OCI-LY3 (cell line): ENCODE results near the gene GRIN2A.

ENCODE experiments used
- H2AFZ ChIP-seq: fragments of 200-600, 300-600 bp; shearing (Covaris generic); 2 replicates; pipeline ENCODE4 v1.6.0; 2014; ENCODE audit warnings: antibody characterized with exemption, low read depth, low read length
- H3K27ac ChIP-seq: fragments of 200-600, 300-600 bp; sonication (generic); 2 replicates; pipeline ENCODE4 v1.5.1; 2014; ENCODE audit warnings: mild to moderate bottlenecking, low read length, moderate library complexity, mixed read lengths
- H3K27me3 ChIP-seq: fragments of 200-600, 300-600 bp; sonication (generic); 2 replicates; pipeline ENCODE4 v1.6.1; 2014; ENCODE audit warnings: low read depth, low read length, mixed read lengths
- H3K36me3 ChIP-seq: fragments of 200-600, 300-600 bp; sonication (generic); replicated peaks from 2 replicates; pipeline ENCODE3; 2014; ENCODE audit warnings: low read depth, low read length, mixed read lengths
- H3K4me1 ChIP-seq: fragments of 300-600, 200-600 bp; sonication (generic); 2 replicates; pipeline ENCODE4 v1.6.1; 2014; ENCODE audit warnings: low read length, mixed read lengths
- H3K4me2 ChIP-seq: fragments of 200-600, 300-600 bp; sonication (generic); 2 replicates; pipeline ENCODE4 v1.6.1; 2014; ENCODE audit warnings: low read length, mixed read lengths
- H3K4me3 ChIP-seq: fragments of 300-600, 200-600 bp; sonication (generic); 2 replicates; pipeline ENCODE4 v1.5.1; 2014; ENCODE audit warnings: antibody characterized with exemption, mild to moderate bottlenecking, low read length, moderate library complexity
- H3K79me2 ChIP-seq: fragments of 300-600, 200-600 bp; shearing (Covaris generic); 2 replicates; pipeline ENCODE4 v1.6.1; 2014; ENCODE audit warnings: mild to moderate bottlenecking, low read length, mixed read lengths
- H3K9ac ChIP-seq: fragments of 300-600, 200-600 bp; shearing (Covaris generic); 2 replicates; pipeline ENCODE4 v1.6.0; 2014; ENCODE audit warnings: mild to moderate bottlenecking, low read length, moderate library complexity
- H3K9me3 ChIP-seq: fragments of 200-600, 300-600 bp; shearing (Covaris generic); 2 replicates; pipeline ENCODE4 v1.6.1; 2014; ENCODE audit warnings: low read length, mixed read lengths; ENCODE audit not compliant: insufficient read depth
- H4K20me1 ChIP-seq: fragments of 200-600, 300-600 bp; sonication (generic); 2 replicates; pipeline ENCODE4 v1.6.1; 2016; ENCODE audit warnings: low read length, mixed read lengths; ENCODE audit not compliant: insufficient read depth
- CTCF ChIP-seq: fragments of 200-600, 300-600 bp; sonication (generic); IDR thresholded peaks from 2 replicates; pipeline ENCODE4 v1.5.1; 2014; ENCODE audit warnings: antibody characterized with exemption, low read length, low read depth
- EZH2phosphoT487 ChIP-seq: fragments of 200-600 bp; shearing (Covaris generic); IDR thresholded peaks from 2 replicates; pipeline ENCODE4 v1.6.1; 2018; ENCODE audit warnings: antibody characterized with exemption, mixed run types, low read depth

GRIN2A gene

GRCh38 chr16:9996221-9996620 is 186.0 kb downstream of the GRIN2A start:
- TF ChIP-seq EZH2phosphoT487 (no peak), CTCF (no peak)
- Histone ChIP-seq H3K27ac (no peak overlapping the region), H4K20me1 (no peaks in the 10 kb centered on the region), H3K79me2 (no peaks in the 10 kb centered on the region), H3K9me3 (no peaks in the 10 kb centered on the region), H3K4me1 (no peaks in the 10 kb centered on the region), H3K4me3 (no peak overlapping the region), H3K4me2 (no peak overlapping the region), H3K9ac (no peak overlapping the region), H3K27me3 (no peaks in the 10 kb centered on the region), H2AFZ (no peak overlapping the region), H3K36me3 (no peaks in the 10 kb centered on the region)

- TF ChIP-seq CTCF (no peak), EZH2phosphoT487 (no peak)
Observed at GRCh38 chr16:9992441-9992840, 189.8 kb downstream of the GRIN2A start.

GRCh38 chr16:9980981-9981380 is 201.2 kb downstream of the GRIN2A start:
- no peak for TF ChIP-seq EZH2phosphoT487
- no peak for TF ChIP-seq CTCF
- no peaks in the 10 kb centered on the region for H3K27me3 ChIP-seq
- H3K4me2 ChIP-seq: no peak overlapping the region
- H4K20me1 ChIP-seq: no peaks in the 10 kb centered on the region
- H3K27ac ChIP-seq: no peak overlapping the region
- H3K36me3 ChIP-seq: no peaks in the 10 kb centered on the region
- H3K4me3 ChIP-seq: no peak overlapping the region
- H3K9ac ChIP-seq: no peak overlapping the region
- H3K79me2 ChIP-seq: no peaks in the 10 kb centered on the region
- H3K9me3 ChIP-seq: no peaks in the 10 kb centered on the region
- H3K4me1 ChIP-seq: peaks cover 12% of the 10 kb centered on the region
- no peak overlapping the region for H2AFZ ChIP-seq

More at GRCh38 chr16:9992441-9992840, 189.8 kb downstream of the GRIN2A start:
- Histone ChIP-seq H3K36me3 (no peaks in the 10 kb centered on the region), H3K4me3 (no peak overlapping the region), H3K27me3 (peaks cover 5% of the 10 kb centered on the region; the same call in 1 of the 2 replicates), H2AFZ (no peak overlapping the region), H3K9me3 (no peaks in the 10 kb centered on the region), H3K4me1 (no peaks in the 10 kb centered on the region), H3K27ac (no peak overlapping the region), H4K20me1 (no peaks in the 10 kb centered on the region), H3K9ac (no peak overlapping the region), H3K4me2 (no peak overlapping the region), H3K79me2 (no peaks in the 10 kb centered on the region)

- no peak overlapping the region for H3K9ac ChIP-seq
Observed at GRCh38 chr16:9978160-9978725, 204.0 kb downstream of the GRIN2A start.

More at GRCh38 chr16:9978160-9978725, 204.0 kb downstream of the GRIN2A start:
- Histone ChIP-seq H3K4me2 (peak overlapping the region; percentile 45), H3K9me3 (no peaks in the 10 kb centered on the region), H4K20me1 (no peaks in the 10 kb centered on the region), H3K27ac (no peak overlapping the region), H3K27me3 (peaks cover 3% of the 10 kb centered on the region; the same call in 1 of the 2 replicates), H3K4me3 (no peak overlapping the region), H3K79me2 (no peaks in the 10 kb centered on the region), H3K36me3 (no peaks in the 10 kb centered on the region), H3K4me1 (peaks cover 23% of the 10 kb centered on the region), H2AFZ (no peak overlapping the region)
- TF ChIP-seq EZH2phosphoT487 (no peak), CTCF (no peak)
